H9 (cell line): Measurements from ENCODE around the gene MED27. TPM values are rescaled to one million over a fixed set of nuclear protein-coding genes. Genes with fewer than 3 reads are reported as not detected.

ENCODE experiments used
- DNase-seq: peaks from one replicate; pipeline ENCODE4 v3.0.0-alpha.2; 2017
- H2AFZ ChIP-seq: one replicate; pipeline ENCODE4 v1.6.1; 2013; ENCODE audit warnings: mild to moderate bottlenecking, low read length, control low read depth, moderate library complexity
- H2AK5ac ChIP-seq: 2 replicates; pipeline ENCODE4 v1.6.1; 2013; ENCODE audit warnings: low read length, control low read depth, mixed read lengths; ENCODE audit not compliant: insufficient read length
- H2BK120ac ChIP-seq: one replicate; pipeline ENCODE4 v1.6.1; 2013; ENCODE audit warnings: low read depth, mild to moderate bottlenecking, low read length, control low read depth, inconsistent platforms; ENCODE audit not compliant: poor library complexity, severe bottlenecking
- H2BK12ac ChIP-seq: 2 replicates; pipeline ENCODE4 v1.6.1; 2013; ENCODE audit warnings: low read length, control low read depth, mixed read lengths, low read depth; ENCODE audit not compliant: insufficient read length
- H2BK15ac ChIP-seq: 2 replicates; pipeline ENCODE4 v1.6.1; 2013; ENCODE audit warnings: low read depth, low read length, control low read depth
- H2BK20ac ChIP-seq: one replicate; pipeline ENCODE4 v1.6.1; 2013; ENCODE audit warnings: low read depth, mild to moderate bottlenecking, low read length, control low read depth, inconsistent platforms; ENCODE audit not compliant: poor library complexity, severe bottlenecking
- H2BK5ac ChIP-seq: 2 replicates; pipeline ENCODE4 v1.6.1; 2013; ENCODE audit warnings: low read length, control low read depth, mixed read lengths; ENCODE audit not compliant: insufficient read length
- H3K14ac ChIP-seq: 2 replicates; pipeline ENCODE4 v1.6.1; 2013; ENCODE audit warnings: low read length, control low read depth; ENCODE audit not compliant: insufficient read depth
- H3K18ac ChIP-seq: 2 replicates; pipeline ENCODE4 v1.6.1; 2013; ENCODE audit warnings: low read depth, mild to moderate bottlenecking, mixed read lengths, low read length, control low read depth; ENCODE audit not compliant: insufficient read length
- H3K23ac ChIP-seq: 2 replicates; pipeline ENCODE4 v1.6.1; 2013; ENCODE audit warnings: low read length, control low read depth, mixed read lengths, low read depth; ENCODE audit not compliant: insufficient read length
- H3K23me2 ChIP-seq: 2 replicates; pipeline ENCODE4 v1.6.1; 2013; ENCODE audit warnings: low read depth, mild to moderate bottlenecking, mixed read lengths, low read length, control low read depth; ENCODE audit not compliant: insufficient read length, poor library complexity, severe bottlenecking
- H3K27ac ChIP-seq: 2 replicates; pipeline ENCODE4 v1.5.1; 2013; ENCODE audit warnings: low read length, control low read depth, mixed read lengths, low read depth; ENCODE audit not compliant: insufficient read length
- H3K27me3 ChIP-seq: 2 replicates; pipeline ENCODE4 v1.6.1; 2013; ENCODE audit warnings: low read length, control low read depth, inconsistent platforms; ENCODE audit not compliant: insufficient read depth
- H3K4ac ChIP-seq: 2 replicates; pipeline ENCODE4 v1.6.1; 2013; ENCODE audit warnings: low read depth, mild to moderate bottlenecking, control low read depth, inconsistent platforms, low read length, moderate library complexity
- H3K4me1 ChIP-seq: 2 replicates; pipeline ENCODE4 v1.6.1; 2013; ENCODE audit warnings: low read length, control low read depth, inconsistent platforms; ENCODE audit not compliant: insufficient read depth
- H3K4me2 ChIP-seq: 2 replicates; pipeline ENCODE4 v1.6.1; 2013; ENCODE audit warnings: low read length, control low read depth, mixed read lengths; ENCODE audit not compliant: insufficient read length, insufficient read depth
- H3K56ac ChIP-seq: 2 replicates; pipeline ENCODE4 v1.6.1; 2013; ENCODE audit warnings: low read depth, mild to moderate bottlenecking, mixed read lengths, low read length, control low read depth; ENCODE audit not compliant: insufficient read length
- H3K79me1 ChIP-seq: 2 replicates; pipeline ENCODE4 v1.6.1; 2013; ENCODE audit warnings: low read depth, mild to moderate bottlenecking, moderate library complexity, low read length, control low read depth, inconsistent platforms; ENCODE audit not compliant: insufficient read depth, poor library complexity, severe bottlenecking
- H3K79me2 ChIP-seq: 2 replicates; pipeline ENCODE4 v1.6.1; 2013; ENCODE audit warnings: low read length, control low read depth, inconsistent platforms; ENCODE audit not compliant: insufficient read depth
- H3K9ac ChIP-seq: 2 replicates; pipeline ENCODE4 v1.6.1; 2013; ENCODE audit warnings: low read length, control low read depth, mixed read lengths; ENCODE audit not compliant: insufficient read length; ENCODE audit errors: extremely low read depth
- H3K9me3 ChIP-seq: one replicate; pipeline ENCODE4 v1.6.1; 2013; ENCODE audit warnings: low read depth, low read length, inconsistent platforms; ENCODE audit not compliant: control insufficient read depth
- H3T11ph ChIP-seq: one replicate; pipeline ENCODE4 v1.6.1; 2013; ENCODE audit warnings: mild to moderate bottlenecking, low read length, control low read depth, inconsistent platforms
- H4K20me1 ChIP-seq: one replicate; pipeline ENCODE4 v1.6.1; 2013; ENCODE audit not compliant: control insufficient read depth, insufficient read length, insufficient read depth
- H4K5ac ChIP-seq: 2 replicates; pipeline ENCODE4 v1.6.1; 2013; ENCODE audit warnings: low read depth, mild to moderate bottlenecking, mixed read lengths, low read length, control low read depth; ENCODE audit not compliant: insufficient read length
- H4K8ac ChIP-seq: replicated peaks from 2 replicates; pipeline ENCODE4 v1.6.1; 2013; ENCODE audit warnings: low read length, control low read depth, mixed read lengths, low read depth; ENCODE audit not compliant: insufficient read length
- H4K91ac ChIP-seq: 2 replicates; pipeline ENCODE4 v1.6.1; 2013; ENCODE audit warnings: low read depth, mild to moderate bottlenecking, moderate library complexity, mixed read lengths, low read length, control low read depth; ENCODE audit not compliant: insufficient read length
- H3K27ac Mint-ChIP-seq, 3 experiments: 2 replicates in 2 of 3; 3 replicates in 1 of 3; pipeline ENCODE4 v1.8.0; 2020 to 2021; ENCODE audit warnings: mixed read lengths in 3 of 3, mild to moderate bottlenecking in 1 of 3, moderate library complexity in 1 of 3
- H3K27me3 Mint-ChIP-seq: 2 replicates; pipeline ENCODE4 v1.8.0; 2021; ENCODE audit warnings: low read depth, mild to moderate bottlenecking, moderate library complexity, mixed read lengths
- H3K36me3 Mint-ChIP-seq, 3 experiments: 2 replicates in 2 of 3; 3 replicates in 1 of 3; pipeline ENCODE4 v1.8.0; 2020 to 2021; ENCODE audit warnings: low read depth in 3 of 3, mixed read lengths in 3 of 3; ENCODE audit not compliant: insufficient read depth in 1 of 3
- H3K4me1 Mint-ChIP-seq, 2 experiments: 2 replicates each; pipeline ENCODE4 v1.8.0; 2020; ENCODE audit warnings: mixed read lengths in 2 of 2
- H3K4me3 Mint-ChIP-seq, 2 experiments: 2 replicates in 1 of 2; 3 replicates in 1 of 2; pipeline ENCODE4 v1.8.0; 2020 to 2021; ENCODE audit warnings: mild to moderate bottlenecking in 2 of 2, mixed read lengths in 2 of 2, moderate library complexity in 1 of 2
- H3K9me3 Mint-ChIP-seq, 2 experiments: 2 replicates in 1 of 2; 3 replicates in 1 of 2; pipeline ENCODE4 v1.8.0; 2020; ENCODE audit warnings: mild to moderate bottlenecking in 2 of 2, mixed read lengths in 2 of 2, moderate library complexity in 1 of 2
- CTCF ChIP-seq: fragments of 200-600 bp; sonication (generic); conservative IDR thresholded peaks from 3 replicates; pipeline ENCODE4 v1.8.0; 2021; ENCODE audit warnings: antibody characterized with exemption, mild to moderate bottlenecking
- WGBS: extraction: QIAGEN DNeasy Blood & Tissue Kit; methylation state at CpG from one replicate; pipeline ENCODE4 v1.1.7; 2013; ENCODE audit warnings: missing lambda C conversion rate, low lambda C conversion rate, mixed read lengths; ENCODE audit not compliant: insufficient read length; ENCODE audit errors: extremely low coverage; 5-methylcytosine and 5-hydroxymethylcytosine counted together
- total RNA-seq: library from RNA; stranded (reverse); gene quantifications from 2 replicates; pipeline ENCODE4 v1.2.1, GENCODE V29; 2021

Gene MED27
- total RNA-seq, 1 experiment from 2014 or later: 33.5 TPM

- H2BK12ac ChIP-seq: no peak overlapping the region
- Mint-ChIP-seq H3K27ac (no peak overlapping the region), H3K4me3 (no peak overlapping the region), H3K36me3 (no peaks in the 10 kb centered on the region; a peak in 2 of 7 replicates), H3K27me3 (no peaks in the 10 kb centered on the region), H3K9me3 (no peaks in the 10 kb centered on the region), H3K4me1 (peaks cover 38 to 49% of the 10 kb centered on the region in 2 experiments)
- no peaks in the 10 kb centered on the region for H3K23me2 ChIP-seq
- H2AK5ac ChIP-seq: no peak overlapping the region
- no peak overlapping the region for H2AFZ ChIP-seq
- H4K8ac ChIP-seq: no peak overlapping the region
- H3K56ac ChIP-seq: no peak overlapping the region
- no peak overlapping the region for H3K23ac ChIP-seq
- no peak overlapping the region for H4K5ac ChIP-seq
- no peaks in the 10 kb centered on the region for H3K79me2 ChIP-seq
- WGBS: no CpG with 5 or more reads among the region's 2 CpGs
- no peak overlapping the region for H3K27ac ChIP-seq
- H2BK120ac ChIP-seq: no peak overlapping the region
- TF ChIP-seq CTCF: no peak
- DNase-seq: no peak
- H3K4ac ChIP-seq: no peak overlapping the region
- no peaks in the 10 kb centered on the region for H3K79me1 ChIP-seq
- H3K4me1 ChIP-seq: peaks cover 24% of the 10 kb centered on the region
- no peaks in the 10 kb centered on the region for H3K27me3 ChIP-seq
- H3K9ac ChIP-seq: no peak overlapping the region
- no peak overlapping the region for H3K4me2 ChIP-seq
- no peaks in the 10 kb centered on the region for H3K9me3 ChIP-seq
- H2BK20ac ChIP-seq: no peak overlapping the region
- H2BK15ac ChIP-seq: no peak overlapping the region
- no peak overlapping the region for H3K14ac ChIP-seq
- H4K20me1 ChIP-seq: no peaks in the 10 kb centered on the region
- no peak overlapping the region for H4K91ac ChIP-seq
- no peak overlapping the region for H3K18ac ChIP-seq
- H2BK5ac ChIP-seq: no peak overlapping the region
- H3T11ph ChIP-seq: no peak overlapping the region
Observed at GRCh38 chr9:131886826-131887225, 192.8 kb downstream of the MED27 start.
